ENCODE results near the gene PROCA1.
A peak's percentile ranks its signal among the peaks of the same experiment; 100 is the strongest.
"Not testable (repeated sequence)": the region's sequence is repeated elsewhere in the genome, so short reads cannot be mapped to it uniquely, and the experiment has no call there.

The PROCA1 gene

DNA sequence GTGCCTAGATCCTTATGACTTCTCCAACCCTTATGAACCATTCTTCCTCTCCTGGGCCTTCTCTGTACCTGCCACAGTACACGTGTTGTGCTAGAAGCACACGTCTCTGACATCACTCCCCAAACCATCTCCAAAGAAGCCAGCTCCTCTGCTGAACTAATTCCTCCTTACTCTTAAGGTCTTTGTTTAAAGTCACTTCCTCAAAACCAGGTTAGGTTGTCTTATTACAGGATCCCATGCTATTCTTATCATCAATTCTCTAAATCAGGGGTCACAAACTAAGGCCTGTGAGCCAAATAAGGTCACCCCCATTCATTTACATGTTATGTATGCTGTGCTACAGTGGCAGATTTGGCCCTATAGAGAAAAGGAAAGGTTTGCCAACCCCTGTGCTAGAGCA lies 45.7 kb downstream of the PROCA1 start:
- no peak for DNase-seq

DNA sequence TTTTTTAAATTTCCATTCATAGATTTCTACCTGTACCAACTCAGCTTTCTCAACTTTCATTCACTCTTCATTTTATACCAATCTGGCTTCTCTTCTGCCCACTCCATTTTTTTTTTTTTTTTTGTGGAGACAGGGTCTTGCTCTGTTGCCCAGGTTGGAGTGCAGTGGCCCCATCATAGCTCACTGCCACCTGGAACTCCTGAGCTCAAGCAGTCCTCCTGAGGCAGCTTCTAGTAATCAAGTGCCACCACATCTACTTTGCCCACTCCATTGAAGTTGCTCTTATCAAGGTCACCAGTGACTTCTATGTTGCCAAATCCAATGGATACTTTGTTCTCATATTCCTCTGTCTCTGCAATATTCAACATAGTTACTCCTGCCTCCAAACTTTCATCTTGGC lies 48.0 kb downstream of the PROCA1 start:
- DNase-seq: no peak

DNA sequence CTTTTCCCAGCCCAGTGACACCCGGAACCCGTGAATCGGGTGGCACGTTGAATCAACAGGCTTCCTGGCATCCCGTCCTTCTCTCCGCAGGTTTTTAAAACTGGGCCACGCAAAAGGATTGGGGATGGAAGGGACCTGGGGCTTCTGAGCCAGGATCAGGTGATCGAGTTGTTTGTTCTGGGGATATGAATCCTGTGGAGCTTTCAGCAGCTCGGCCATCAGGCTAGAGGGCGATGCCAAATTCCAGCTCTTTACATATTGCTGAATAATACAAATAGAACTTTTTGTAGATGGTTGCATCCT lies 49.2 kb downstream of the PROCA1 start:
- no peak for DNase-seq

DNA sequence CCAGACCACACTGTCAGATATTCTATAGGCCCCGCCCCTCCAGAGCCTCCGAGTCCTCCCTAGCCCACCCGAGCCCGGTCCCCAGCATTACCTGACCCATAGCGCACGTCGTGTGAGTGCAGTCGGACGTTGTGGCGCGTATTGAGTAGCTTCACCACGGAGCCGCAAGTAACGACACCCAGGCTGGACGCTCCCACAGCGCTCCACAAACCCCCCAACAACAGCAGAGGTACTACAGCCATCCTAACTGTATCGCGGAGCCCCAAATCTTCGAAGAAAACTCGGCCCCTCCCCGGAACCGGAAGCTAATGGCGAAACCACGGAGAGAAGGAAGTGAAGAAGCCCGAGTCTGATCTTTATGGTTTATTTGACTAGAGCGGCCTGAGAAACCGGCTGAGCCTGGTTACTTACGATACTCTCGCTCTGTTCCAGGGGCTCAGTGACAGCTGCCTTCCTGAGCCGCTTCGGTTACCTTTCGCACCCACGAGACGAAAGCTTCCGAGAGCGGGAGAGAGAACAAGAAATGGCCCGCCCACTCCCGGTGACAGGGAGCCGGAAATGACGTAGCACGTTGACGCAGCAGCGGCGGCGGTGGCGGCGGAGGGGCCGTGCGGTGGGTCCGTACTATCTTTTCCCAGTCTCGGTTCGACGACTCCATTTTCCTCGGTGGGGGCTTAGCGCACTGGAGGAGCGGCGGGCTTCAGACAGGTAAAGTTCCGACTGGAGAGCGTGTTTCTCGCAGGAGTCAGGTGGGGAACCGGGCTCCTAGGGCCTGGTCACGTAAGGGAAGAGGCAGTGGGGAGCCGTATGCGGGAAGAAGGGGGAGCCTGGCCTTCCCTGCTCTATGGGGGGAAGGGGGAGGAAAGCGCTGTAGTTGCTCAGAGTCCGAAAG lies 49.8 kb downstream of the PROCA1 start, which contains the start of the genes SDF2 and SUPT6H:
TSS of gene SDF2 (minus strand) at position 272 of the 892 bp plus-strand sequence. CDS start at position 242, 30 bp downstream.
TSS of gene SUPT6H (plus strand) at position 571 of the 892 bp plus-strand sequence. CDS start 11,197 bp downstream, outside the sequence.
- DNase-seq: peak; percentile 98

DNA sequence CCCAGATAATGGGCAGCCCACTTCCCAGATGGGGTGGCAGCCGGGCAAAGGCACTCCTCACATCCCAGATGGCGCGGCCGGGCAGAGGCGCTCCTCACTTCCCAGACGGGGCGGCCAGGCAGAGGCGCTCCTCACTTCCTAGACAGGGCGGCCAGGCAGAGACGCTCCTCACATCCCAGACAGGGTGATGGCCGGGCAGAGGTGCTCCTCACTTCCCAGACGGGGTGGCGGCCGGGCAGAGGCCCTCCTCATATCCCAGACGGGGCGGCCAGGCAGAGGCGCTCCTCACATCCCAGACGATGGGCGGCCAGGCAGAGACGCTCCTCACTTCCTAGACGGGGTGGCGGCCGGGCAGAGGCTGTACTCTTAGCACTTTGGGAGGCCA lies 52.2 kb downstream of the PROCA1 start:
- not testable (repeated sequence) for DNase-seq

DNA sequence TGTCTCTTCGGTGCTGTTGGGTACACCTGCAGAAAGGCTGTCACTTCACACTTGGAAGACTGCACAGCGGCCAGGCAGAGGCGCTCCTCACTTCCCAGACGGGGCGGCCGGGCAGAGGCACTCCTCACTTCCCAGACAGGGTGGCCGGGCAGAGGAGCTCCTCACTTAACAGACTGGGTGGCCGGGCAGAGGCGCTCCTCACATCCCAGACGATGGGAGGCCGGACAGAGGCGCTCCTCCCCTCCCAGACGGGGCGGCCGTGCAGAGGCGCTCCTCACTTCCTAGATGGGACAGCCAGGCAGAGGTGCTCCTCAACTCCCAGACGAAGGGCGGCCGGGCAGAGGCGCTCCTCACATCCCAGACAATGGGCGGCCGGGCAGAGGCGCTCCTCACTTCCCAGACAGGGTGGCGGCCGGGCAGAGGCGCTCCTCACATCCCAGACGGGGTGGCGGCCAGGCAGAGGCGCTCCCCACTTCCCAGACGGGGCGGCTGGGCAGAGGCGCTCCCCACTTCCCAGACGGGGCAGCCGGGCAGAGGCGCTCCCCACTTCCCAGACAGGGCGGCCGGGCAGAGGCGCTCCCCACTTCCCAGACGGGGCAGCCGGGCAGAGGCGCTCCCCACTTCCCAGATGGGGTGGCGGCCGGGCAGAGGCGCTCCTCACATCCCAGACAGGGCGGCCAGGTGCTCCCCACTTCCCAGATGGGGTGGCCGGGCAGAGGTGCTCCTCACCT lies 52.8 kb downstream of the PROCA1 start:
- not testable (repeated sequence) for DNase-seq

DNA sequence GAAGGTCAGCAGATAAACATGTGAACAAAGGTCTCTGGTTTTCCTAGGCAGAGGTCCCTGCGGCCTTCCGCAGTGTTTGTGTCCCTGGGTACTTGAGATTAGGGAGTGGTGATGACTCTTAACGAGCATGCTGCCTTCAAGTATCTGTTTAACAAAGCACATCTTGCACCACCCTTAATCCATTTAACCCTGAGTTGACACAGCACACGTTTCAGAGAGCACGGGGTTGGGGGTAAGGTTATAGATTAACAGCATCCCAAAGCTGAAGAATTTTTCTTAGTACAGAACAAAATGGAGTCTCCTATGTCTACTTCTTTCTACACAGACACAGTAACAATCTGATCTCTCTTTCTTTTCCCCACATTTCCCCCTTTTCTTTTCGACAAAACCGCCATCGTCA lies 53.3 kb downstream of the PROCA1 start:
- not testable (repeated sequence) for DNase-seq

DNA sequence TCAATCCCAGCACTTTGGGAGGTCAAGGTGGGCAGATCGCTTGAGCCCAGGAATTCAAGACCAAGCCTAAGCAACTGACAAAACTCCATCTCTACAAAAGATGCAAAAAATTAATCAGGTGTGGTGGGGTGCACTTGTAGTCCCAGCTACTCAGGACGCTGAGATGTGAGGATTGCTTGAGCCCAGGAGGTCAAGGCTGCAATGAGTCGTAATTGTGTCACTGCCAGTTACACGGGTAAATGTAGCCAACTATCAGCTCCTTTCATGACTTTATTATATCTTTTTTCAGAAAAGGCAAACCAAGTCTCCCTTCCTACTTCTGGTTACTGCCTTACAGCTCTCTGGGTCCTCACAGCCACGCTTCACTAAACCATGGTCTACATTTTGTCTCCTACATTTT lies 53.9 kb downstream of the PROCA1 start:
- DNase-seq: no peak

DNA sequence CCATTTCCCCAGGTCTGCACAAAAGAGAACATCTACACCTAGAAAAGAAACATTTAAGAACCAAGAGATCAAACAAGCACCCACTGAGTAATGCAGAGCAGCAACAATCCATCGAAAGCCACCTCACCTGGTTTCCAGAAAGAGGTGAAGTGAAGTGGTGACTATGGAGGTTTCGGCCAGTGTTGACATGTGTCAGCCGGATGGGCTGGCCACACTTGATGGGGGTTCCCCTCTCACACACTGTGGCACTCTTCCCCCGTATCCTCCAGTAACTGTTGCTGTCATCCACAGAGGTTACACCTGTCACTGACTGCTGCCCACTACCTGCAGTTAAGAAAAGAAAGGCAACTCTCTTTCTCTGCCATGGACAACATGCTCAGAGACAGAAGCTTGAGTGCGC lies 56.5 kb downstream of the PROCA1 start:
- DNase-seq: no peak

Measured in activated effector memory CD4-positive, alpha-beta T cell treated with anti-CD3 and anti-CD28 coated beads, Interleukin-2, amount 50 U/mL, for 16 hours (primary cell).